PFSK-1 (cell line): ENCODE data around the gene CEACAM1.

Experiments used
- FOXP2 ChIP-seq: optimal IDR thresholded peaks from 2 replicates; pipeline ENCODE3; 2011; ENCODE audit warnings: borderline replicate concordance, control low read depth, inconsistent platforms; ENCODE audit not compliant: insufficient read depth; ENCODE audit errors: extremely low read length, extremely low read depth
- POLR2AphosphoS5 ChIP-seq: IDR thresholded peaks from 2 replicates; pipeline ENCODE4 v1.6.1; 2012; ENCODE audit warnings: low read depth, mild to moderate bottlenecking, control low read depth, low read length, moderate library complexity

DNA sequence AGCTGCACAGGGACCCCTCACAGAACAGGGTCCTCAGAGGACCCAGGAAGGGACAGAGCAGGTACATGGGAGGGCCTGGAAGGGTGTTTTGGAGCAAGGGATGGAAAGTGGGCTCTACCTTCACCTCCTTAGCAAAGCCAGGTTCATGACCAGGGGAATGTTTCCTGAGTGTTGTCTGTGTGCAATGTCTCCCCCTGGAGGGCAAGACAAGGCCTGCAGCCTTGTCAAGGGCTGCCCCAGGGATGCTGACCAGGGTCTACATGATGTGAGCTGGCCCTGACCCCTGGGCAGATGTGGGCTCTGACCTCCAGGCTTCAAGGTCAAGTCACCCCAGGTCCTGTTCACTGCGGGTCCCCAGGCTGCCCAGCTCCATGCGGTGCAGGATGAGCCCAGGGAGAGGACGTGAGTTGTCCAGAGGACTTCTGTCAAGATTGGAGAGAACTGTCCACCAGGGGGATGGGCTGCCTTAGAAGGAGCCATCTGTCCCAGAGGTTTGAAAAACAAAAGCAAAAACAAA lies 1.0 kb upstream of the CEACAM1 start:
- TF ChIP-seq POLR2AphosphoS5 (no peak), FOXP2 (no peak)
